ENCODE measurements around the gene BLOC1S1.

GRCh38 chr12:55760663-55761062, 44.8 kb downstream of the BLOC1S1 start:
- TF ChIP-seq EP300 (IDR thresholded peaks at IDR 0.05; ENCODE audit: low read depth) (no peak), POLR2A (IDR thresholded peaks at IDR 0.05) (no peak)
- TF ChIP-seq, protein P1, sequence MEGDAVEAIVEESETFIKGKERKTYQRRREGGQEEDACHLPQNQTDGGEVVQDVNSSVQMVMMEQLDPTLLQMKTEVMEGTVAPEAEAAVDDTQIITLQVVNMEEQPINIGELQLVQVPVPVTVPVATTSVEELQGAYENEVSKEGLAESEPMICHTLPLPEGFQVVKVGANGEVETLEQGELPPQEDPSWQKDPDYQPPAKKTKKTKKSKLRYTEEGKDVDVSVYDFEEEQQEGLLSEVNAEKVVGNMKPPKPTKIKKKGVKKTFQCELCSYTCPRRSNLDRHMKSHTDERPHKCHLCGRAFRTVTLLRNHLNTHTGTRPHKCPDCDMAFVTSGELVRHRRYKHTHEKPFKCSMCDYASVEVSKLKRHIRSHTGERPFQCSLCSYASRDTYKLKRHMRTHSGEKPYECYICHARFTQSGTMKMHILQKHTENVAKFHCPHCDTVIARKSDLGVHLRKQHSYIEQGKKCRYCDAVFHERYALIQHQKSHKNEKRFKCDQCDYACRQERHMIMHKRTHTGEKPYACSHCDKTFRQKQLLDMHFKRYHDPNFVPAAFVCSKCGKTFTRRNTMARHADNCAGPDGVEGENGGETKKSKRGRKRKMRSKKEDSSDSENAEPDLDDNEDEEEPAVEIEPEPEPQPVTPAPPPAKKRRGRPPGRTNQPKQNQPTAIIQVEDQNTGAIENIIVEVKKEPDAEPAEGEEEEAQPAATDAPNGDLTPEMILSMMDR (IDR thresholded peaks at IDR 0.05): no peak

All from transverse colon (tissue), 3 donors.